NCI-H526 (cell line): Measurements from ENCODE around the gene TOPBP1.
"Not testable (repeated sequence)": the region's sequence is repeated elsewhere in the genome, so short reads cannot be mapped to it uniquely, and the experiment has no call there.

Experiments
- DNase-seq, 2 experiments: peaks; one replicate each; lab custom pipeline; 2025; lab: John Stamatoyannopoulos, UW

TOPBP1 gene

GRCh38 chr3:133674290-133674919, 12.7 kb upstream of the TOPBP1 start:
- DNase-seq, result no peak

- DNase-seq, result no peak
Observed at GRCh38 chr3:133673746-133674145, 12.0 kb upstream of the TOPBP1 start.

GRCh38 chr3:133672461-133672860, 10.7 kb upstream of the TOPBP1 start:
- no peak for DNase-seq

- DNase-seq, result no peak
Observed at GRCh38 chr3:133670525-133670995, 8.8 kb upstream of the TOPBP1 start.

- DNase-seq, result no peak
Observed at GRCh38 chr3:133669949-133670524, 8.3 kb upstream of the TOPBP1 start.

GRCh38 chr3:133667118-133667517, 5.4 kb upstream of the TOPBP1 start:
- no peak for DNase-seq

GRCh38 chr3:133665188-133665587, 3.4 kb upstream of the TOPBP1 start:
- not testable (repeated sequence) for DNase-seq

- peak; percentile 75 to 92 for DNase-seq
Observed at GRCh38 chr3:133663569-133664313, 2.0 kb upstream of the TOPBP1 start.

- peak; percentile 27 to 46 for DNase-seq
Observed at GRCh38 chr3:133662278-133662651, 524 bp upstream of the TOPBP1 start.

GRCh38 chr3:133659806-133660205, 1.9 kb downstream of the TOPBP1 start:
- no peak for DNase-seq

GRCh38 chr3:133655731-133656515, 5.8 kb downstream of the TOPBP1 start:
- no peak for DNase-seq

- DNase-seq, result no peak
Observed at GRCh38 chr3:133649486-133650068, 12.2 kb downstream of the TOPBP1 start.

GRCh38 chr3:133644768-133645167, 17.0 kb downstream of the TOPBP1 start:
- no peak for DNase-seq

- DNase-seq, result no peak
Observed at GRCh38 chr3:133643611-133644010, 18.1 kb downstream of the TOPBP1 start.

GRCh38 chr3:133641254-133641653, 20.5 kb downstream of the TOPBP1 start:
- DNase-seq, result no peak

- DNase-seq, result no peak
Observed at GRCh38 chr3:133633439-133633838, 28.3 kb downstream of the TOPBP1 start.

GRCh38 chr3:133629146-133629545, 32.6 kb downstream of the TOPBP1 start:
- DNase-seq, result peak; percentile 86 to 90

- DNase-seq, result no peak
Observed at GRCh38 chr3:133627789-133628188, 34.0 kb downstream of the TOPBP1 start.

GRCh38 chr3:133620066-133620784, 41.5 kb downstream of the TOPBP1 start:
- no peak for DNase-seq

- DNase-seq, result no peak
Observed at GRCh38 chr3:133611534-133611933, 50.2 kb downstream of the TOPBP1 start.

GRCh38 chr3:133610031-133610430, 51.7 kb downstream of the TOPBP1 start:
- no peak for DNase-seq
